GM18861 (cell line): ENCODE results near the gene RNF26.

ENCODE experiments used
- ATAC-seq: cut with Tn5 transposase; IDR thresholded peaks from one replicate; pipeline ENCODE4 v1.9.1; 2021; ENCODE audit not compliant: unreplicated experiment

The RNF26 gene

GRCh38 chr11:119350302-119350701, 16.0 kb downstream of the RNF26 start:
- no peak for ATAC-seq

GRCh38 chr11:119351232-119351631, 16.9 kb downstream of the RNF26 start:
- no peak for ATAC-seq

GRCh38 chr11:119352857-119353260, 18.5 kb downstream of the RNF26 start:
- no peak for ATAC-seq

- no peak for ATAC-seq
Measured at GRCh38 chr11:119355091-119355843, 20.9 kb downstream of the RNF26 start.

DNA sequence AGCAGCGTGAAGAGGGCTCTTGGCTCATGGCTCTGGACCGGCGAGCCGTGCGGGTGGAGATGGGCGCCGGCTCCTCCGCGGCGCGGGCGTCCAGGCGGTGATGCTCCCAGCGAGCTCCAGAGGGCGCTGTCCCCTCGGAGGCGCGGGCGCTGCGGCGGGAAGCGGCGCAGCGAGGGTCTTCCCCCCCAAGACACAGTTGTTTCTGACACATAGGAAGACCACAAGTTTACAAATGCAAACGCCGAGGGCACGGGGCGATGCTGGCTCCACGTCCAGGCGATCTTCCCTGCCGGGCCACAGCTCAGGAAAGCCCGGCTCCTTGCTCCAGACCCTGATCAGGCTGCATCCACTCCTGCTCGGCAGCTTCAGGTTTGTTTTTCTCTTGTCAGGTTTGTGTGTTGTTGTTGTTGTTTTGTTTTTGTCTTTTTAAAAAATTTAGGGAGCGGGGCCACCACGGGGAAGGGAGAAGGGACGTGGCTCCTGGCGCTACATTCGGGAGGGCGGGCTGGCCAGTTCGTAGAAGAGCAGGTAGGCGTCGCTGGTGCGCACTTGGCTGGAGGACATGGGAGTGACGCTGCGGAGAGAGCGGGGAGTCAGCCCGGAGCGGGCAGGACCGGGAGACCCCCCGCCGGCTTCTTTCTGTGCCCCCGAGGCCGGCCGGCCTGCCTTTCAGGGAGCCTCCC, 22.2 kb downstream of the RNF26 start:
- ATAC-seq, result no peak

DNA sequence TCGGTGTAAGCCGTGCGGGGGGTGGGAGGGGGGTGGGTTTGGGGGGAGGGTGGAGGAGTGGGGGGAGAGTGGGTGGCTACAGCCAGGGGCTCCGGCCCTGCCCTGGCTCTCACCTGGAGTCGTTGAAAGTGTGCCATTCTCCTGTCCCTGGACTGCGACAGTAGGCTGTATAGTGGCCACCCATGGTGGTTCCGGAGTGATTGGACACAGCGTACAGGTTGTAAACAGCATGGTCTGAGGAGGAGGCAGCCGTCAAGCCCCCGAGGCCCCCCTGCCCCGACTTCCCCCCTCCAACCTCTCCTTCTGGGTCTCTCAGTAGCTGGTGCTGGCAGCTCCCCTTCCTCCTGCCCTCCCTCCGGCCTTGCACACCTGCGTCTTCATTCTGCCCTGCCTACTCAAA, 22.7 kb downstream of the RNF26 start:
- ATAC-seq, result no peak

DNA sequence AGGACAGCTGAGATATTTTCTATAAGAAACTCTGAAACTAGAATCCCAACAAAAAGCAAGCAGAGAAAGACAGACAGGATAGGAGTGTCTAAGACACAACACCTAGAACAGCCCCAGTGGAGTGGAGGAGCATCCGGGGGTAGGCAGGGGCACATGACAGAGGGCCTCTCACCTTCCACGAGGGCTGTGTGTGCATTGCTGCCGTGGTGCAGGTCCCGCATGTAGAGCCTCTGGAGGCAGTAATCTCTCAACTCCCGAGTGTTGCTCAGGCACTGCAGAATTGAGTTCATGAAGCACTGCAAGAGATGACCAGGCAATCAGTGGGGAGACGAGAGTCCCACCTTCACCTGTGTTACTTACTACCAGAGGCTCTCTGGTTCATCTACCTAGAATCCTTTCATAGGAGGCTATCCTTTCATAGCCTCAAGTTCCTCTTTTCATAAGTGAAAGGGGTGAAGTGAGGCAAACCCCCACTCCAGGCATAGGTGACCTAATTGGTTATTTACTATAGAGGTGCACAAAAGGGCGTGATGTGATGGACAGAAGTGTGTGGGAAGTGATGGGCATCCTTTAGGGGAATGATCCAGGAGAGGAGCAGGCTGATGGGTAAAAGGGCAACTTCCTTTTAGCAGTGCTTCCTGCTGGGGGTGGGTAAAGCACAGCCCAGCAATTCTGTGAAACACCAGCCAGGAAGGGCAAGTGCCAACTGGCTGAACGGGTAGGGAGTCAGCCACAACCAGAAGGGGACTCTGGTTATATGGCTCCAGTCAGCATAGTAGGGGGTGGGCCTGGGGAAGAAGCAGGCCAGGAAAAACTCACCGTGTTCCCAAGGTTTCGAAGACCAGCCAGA, 25.3 kb downstream of the RNF26 start:
- no peak for ATAC-seq

GRCh38 chr11:119361056-119361787, 26.9 kb downstream of the RNF26 start:
- ATAC-seq, result no peak

DNA sequence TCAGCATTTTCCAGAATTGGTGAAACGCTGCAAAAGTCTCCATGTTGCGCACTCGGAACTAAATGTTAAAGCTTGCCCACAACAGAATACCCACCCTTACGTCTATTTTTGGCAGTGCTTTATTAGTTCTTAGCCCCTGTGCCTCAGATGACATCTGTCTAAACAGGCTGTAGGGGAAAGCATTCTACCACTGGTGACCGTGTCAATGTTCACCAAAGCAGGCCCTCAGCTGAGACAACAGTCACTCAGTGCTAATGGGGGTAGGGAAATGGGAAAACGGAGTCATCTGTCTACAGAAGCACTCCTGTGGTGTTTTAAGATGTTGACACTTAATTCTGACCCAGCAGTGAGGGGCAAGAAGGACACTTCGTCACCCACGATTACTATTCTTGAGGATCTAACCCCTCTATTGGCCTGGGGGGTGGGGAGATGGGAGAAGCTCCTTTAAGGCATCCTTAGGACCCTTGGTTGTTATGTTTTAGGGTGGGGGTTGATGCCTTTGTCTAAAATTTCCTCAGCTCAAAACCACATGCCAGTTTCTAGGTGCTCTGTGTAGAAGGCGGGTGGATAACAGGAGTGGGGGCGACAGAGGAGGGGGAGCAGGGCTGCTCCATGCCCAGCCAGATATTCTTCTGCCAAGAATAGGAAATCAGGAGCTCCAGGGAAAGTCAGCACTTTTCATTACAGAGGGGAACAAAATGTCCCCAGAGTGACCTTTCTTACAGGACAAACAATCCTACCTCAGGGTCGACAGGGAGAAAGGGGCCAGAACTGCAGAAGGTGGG, 27.8 kb downstream of the RNF26 start:
- no peak for ATAC-seq

- ATAC-seq, result no peak
Measured at GRCh38 chr11:119362741-119363080, 28.4 kb downstream of the RNF26 start.

- ATAC-seq, result no peak
Measured at GRCh38 chr11:119363081-119363850, 28.9 kb downstream of the RNF26 start.

- ATAC-seq, result no peak
Measured at GRCh38 chr11:119363851-119364590, 29.7 kb downstream of the RNF26 start.

GRCh38 chr11:119365071-119365591, 30.8 kb downstream of the RNF26 start:
- ATAC-seq, result no peak

GRCh38 chr11:119366690-119367620, 32.6 kb downstream of the RNF26 start:
- no peak for ATAC-seq

DNA sequence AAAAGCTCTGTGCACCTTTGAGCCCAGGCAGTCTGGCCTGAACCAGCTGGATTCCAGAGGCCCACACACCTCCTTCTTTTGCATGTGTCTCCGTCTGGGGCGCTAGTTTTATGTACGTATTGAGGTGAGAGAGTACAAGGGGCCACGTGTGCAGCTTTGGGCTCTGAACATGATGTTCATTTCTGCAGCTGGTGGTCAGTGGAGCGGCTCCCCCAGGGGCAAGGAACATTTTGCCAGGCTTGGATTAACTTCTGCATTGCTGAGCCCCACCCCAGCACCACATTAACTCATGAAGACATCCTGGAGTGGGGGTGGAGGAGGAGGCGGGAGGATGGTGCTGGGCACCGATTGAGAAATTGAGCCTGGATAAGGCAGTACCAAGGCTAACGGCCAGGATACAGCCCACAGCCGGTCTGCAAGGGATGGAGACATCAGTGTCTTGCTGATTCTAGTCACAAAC, 33.4 kb downstream of the RNF26 start:
- no peak for ATAC-seq

DNA sequence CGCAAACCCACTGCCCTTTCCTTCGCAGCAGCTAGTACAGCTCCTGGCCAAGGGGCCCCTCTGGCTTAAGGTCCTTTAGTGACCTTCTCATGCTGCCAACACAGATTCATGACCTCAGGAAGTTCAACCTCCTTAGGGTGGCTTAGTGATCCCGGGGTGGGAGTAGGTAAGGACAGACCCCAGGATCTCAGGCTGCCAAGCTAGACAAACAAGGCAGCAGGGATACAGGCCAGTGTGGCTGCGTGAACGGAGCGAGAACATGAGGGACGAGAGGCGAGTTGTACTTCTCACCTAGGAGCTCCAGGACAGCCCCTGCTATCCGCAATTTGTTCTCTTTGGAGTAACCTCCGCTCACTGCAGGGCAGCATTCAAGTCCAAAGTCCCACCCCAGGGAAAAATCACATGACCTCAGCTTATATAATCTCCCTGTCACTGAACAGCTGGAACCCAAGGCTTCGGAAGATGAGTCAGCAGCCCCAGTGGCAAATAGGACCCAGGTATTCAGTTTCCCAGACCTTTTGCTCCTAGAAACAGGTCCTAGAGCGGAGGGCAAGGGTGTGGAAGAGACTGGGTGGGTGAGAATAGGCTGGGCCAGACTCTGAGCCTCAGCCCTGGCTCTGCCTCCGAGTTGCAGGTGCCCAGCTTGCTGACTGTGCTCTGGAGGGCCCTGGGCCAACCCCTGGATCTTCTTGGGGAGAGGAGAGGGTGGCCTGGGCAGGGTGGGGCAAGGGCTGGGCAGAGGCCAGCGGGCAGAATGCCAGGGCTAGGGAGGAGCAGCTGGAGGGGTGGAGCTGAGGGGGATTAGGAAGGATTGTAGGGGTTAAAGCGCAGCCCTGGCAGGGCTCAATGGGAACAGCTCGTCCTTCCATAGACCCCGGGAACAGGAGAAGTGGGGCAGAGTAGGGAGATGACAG, 34.1 kb downstream of the RNF26 start:
- no peak for ATAC-seq
